ENCODE measurements around the gene TMEM179B. TPM values are rescaled to one million over a fixed set of nuclear protein-coding genes. Genes with fewer than 3 reads are reported as not detected.
"Not testable (repeated sequence)": the region's sequence is repeated elsewhere in the genome, so short reads cannot be mapped to it uniquely, and the experiment has no call there.

TMEM179B gene
- total RNA-seq (10 to 100 TPM; 39.0 to 80.8 (median 48.3) TPM), polyA plus RNA-seq (10 to 100 TPM; 46.1 to 57.1 (median 54.6) TPM)
- long read RNA-seq, donor 1, transcript TMEM179B-201 (5 exons, 1,023 nt), result major isoform, 18 of 28 reads
- long read RNA-seq, donor 1, partial matches to known transcripts, result 8 of 28 reads
- long read RNA-seq, donor 1, other reads (novel, unspliced or antisense), result 0 of 28 reads
- long read RNA-seq, donor 2, transcript TMEM179B-201 (5 exons, 1,023 nt), result major isoform, 27 of 27 reads
- long read RNA-seq, donor 2, partial matches to known transcripts, result 0 of 27 reads
- long read RNA-seq, donor 2, other reads (novel, unspliced or antisense), result 0 of 27 reads

- Histone ChIP-seq H3K4me3 (peak within 1 kb of the TSS; percentile 85 to 99 (median 98)), H3K4me1 (peaks cover 34 to 60% (median 55%) of the 10 kb centered on the region in 6 donors), H3K9me3 (no peaks in the 10 kb centered on the region), H3K36me3 (peaks cover 0 to 51% (median 28%) of the 10 kb centered on the region in 6 donors), H3K27me3 (replicated peaks in 1 of 7) (no peaks in the 10 kb centered on the region), H3K27ac (peak within 1 kb of the TSS; percentile 95 to 100 (median 98))
- intact Hi-C loops (cut with DNase I; ENCODE audit: low total_unique reads), result loop anchor here (5.0 kb wide), 1 partner anchor 70 kb away; no protein-coding TSS in a partner anchor
- TF ChIP-seq POLR2A (IDR thresholded peaks at IDR 0.05), result peak; percentile 38 to 96 (median 92)
- TF ChIP-seq POLR2AphosphoS5 (IDR thresholded peaks at IDR 0.05), result peak; percentile 100
- peak in 9 of 11 experiments; percentile 4 to 69 (median 48) for TF ChIP-seq CTCF (IDR thresholded peaks at IDR 0.05 in 8 of 11, conservative IDR thresholded peaks at IDR 0.05 in 3 of 11)
- DNase-seq, result peak; percentile 99
- 0 to 1% (median 1%) methylated on average over 56 to 88 of the region's 88 CpGs for WGBS, 5 donors
Measured at GRCh38 chr11:62787005-62787759, at the start of gene TMEM179B. TSS of gene TMEM179B (plus strand) at chr11:62787402. CDS start at chr11:62787432, 30 bp downstream.

- Histone ChIP-seq H3K9me3 (no peaks in the 10 kb centered on the region), H3K4me3 (no peak overlapping the region), H3K27ac (no peak overlapping the region), H3K27me3 (replicated peaks in 1 of 7) (no peaks in the 10 kb centered on the region), H3K36me3 (peaks cover 0 to 38% (median 9%) of the 10 kb centered on the region in 6 donors), H3K4me1 (peaks cover 0 to 48% (median 15%) of the 10 kb centered on the region in 6 donors)
- no peak for DNase-seq
- TF ChIP-seq POLR2A (IDR thresholded peaks at IDR 0.05) (no peak), CTCF (IDR thresholded peaks at IDR 0.05 in 8 of 11, conservative IDR thresholded peaks at IDR 0.05 in 3 of 11) (no peak), POLR2AphosphoS5 (IDR thresholded peaks at IDR 0.05) (no peak)
- intact Hi-C loops (cut with DNase I; ENCODE audit: low total_unique reads), result no loop called here
- 87 to 95% (median 92%) methylated on average over 9 of the region's 9 CpGs for WGBS, 5 donors
Measured at GRCh38 chr11:62747475-62748160, 39.6 kb upstream of the TMEM179B start.

GRCh38 chr11:62749931-62750330 lies 37.3 kb upstream of the TMEM179B start:
- H3K27me3 ChIP-seq (replicated peaks in 1 of 7); H3K4me3 ChIP-seq; DNase-seq; H3K9me3 ChIP-seq; H3K27ac ChIP-seq; intact Hi-C loops (cut with DNase I; ENCODE audit: low total_unique reads): not testable (repeated sequence)
- Histone ChIP-seq H3K36me3 (peaks cover 0 to 43% (median 10%) of the 10 kb centered on the region in 6 donors), H3K4me1 (peaks cover 7 to 66% (median 28%) of the 10 kb centered on the region in 6 donors)
- WGBS, 5 donors, result 90 to 96% (median 95%) methylated on average over 5 of the region's 5 CpGs

- H3K27ac ChIP-seq, result peak overlapping the region in 3 of 8 donors; percentile 94 to 97 (median 96)
- TF ChIP-seq CTCF (IDR thresholded peaks at IDR 0.05 in 8 of 11, conservative IDR thresholded peaks at IDR 0.05 in 3 of 11) (no peak), POLR2AphosphoS5 (IDR thresholded peaks at IDR 0.05) (no peak), POLR2A (IDR thresholded peaks at IDR 0.05) (no peak)
- DNase-seq, result no peak
- no peaks in the 10 kb centered on the region for H3K9me3 ChIP-seq
- H3K27me3 ChIP-seq (replicated peaks in 1 of 7), result no peaks in the 10 kb centered on the region
- 95 to 98% (median 96%) methylated on average over 11 to 14 of the region's 14 CpGs for WGBS, 5 donors
- peak overlapping the region in 1 of 8 donors; percentile 80 for H3K4me3 ChIP-seq
- H3K36me3 ChIP-seq, result peaks cover 0 to 43% (median 10%) of the 10 kb centered on the region in 6 donors
- intact Hi-C loops (cut with DNase I; ENCODE audit: low total_unique reads), result no loop called here
- peaks cover 7 to 68% (median 28%) of the 10 kb centered on the region in 6 donors for H3K4me1 ChIP-seq
Measured at GRCh38 chr11:62752177-62752785, 34.9 kb upstream of the TMEM179B start.
